ENCODE measurements around the gene SNRNP200.

Gene SNRNP200

DNA sequence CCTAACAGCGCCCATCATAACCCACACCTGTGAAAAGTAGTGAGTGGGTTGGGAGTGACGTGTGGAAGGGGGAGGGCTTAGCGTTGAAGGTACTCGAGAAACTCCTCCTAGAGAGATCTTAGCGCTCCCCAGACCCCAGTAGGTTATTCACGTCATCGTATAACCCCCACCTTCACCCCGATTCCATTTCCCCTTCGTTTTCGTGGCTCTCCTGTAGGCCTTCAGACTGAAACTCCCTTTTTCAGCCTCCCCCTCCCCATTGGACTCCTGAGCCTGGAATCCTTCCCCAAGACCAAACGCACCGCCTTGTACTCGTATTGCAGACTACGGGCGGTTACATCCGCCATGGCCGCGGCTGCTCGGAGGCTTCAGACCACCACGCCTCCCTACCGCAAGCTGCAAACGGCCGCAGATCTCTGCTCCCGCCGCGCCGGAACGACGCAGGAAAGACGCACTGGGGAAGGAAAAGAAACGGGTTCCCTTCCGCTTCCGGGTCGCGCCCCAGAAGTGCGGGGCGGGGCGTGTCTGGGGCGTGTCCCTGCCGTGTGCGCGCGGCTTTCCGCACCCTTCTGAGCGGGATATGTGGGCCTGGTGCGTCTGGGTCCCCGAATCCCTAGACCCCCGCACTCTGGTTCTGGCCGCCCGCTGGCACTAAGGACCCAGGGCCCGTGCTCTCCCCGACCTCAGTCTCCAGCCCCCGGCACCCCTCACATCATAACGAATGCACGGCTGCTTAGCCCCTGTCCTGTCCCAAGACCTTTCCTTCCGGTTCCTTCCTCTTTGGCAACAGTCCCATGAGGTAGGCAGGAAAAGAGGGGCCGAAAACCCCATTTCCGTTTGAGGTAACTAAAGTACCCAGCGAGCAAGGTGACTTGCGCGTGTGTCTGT, at the start of gene SNRNP200:
Gene SNRNP200, minus strand, starts transcription at position 456 of the 888 bp plus-strand sequence. Its CDS starts 109 bp downstream, at position 347.
- peak; percentile 86 to 90 for DNase-seq (ENCODE audit: low read depth in 2 of 2)

DNA sequence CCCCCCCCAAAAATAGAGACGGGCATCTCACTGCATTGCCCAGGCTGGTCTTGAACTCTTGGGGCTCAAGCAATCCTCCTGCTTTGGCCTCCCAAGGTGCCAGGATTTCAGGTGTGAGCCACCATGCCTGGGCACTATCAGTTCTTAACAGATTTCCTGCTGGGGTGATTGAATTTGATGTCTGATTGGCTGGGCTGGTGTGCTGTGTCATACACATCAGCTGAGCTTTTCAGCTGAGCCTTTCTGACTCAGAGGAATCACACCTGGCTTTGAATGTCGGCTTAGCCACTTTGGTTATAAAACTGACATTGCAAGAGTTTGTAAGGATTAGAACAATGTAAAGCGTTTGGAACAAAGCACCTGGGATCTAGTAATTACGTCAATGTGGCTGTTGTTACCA, 49.1 kb upstream of the SNRNP200 start:
- no peak for DNase-seq (ENCODE audit: low read depth in 2 of 2)

DNA sequence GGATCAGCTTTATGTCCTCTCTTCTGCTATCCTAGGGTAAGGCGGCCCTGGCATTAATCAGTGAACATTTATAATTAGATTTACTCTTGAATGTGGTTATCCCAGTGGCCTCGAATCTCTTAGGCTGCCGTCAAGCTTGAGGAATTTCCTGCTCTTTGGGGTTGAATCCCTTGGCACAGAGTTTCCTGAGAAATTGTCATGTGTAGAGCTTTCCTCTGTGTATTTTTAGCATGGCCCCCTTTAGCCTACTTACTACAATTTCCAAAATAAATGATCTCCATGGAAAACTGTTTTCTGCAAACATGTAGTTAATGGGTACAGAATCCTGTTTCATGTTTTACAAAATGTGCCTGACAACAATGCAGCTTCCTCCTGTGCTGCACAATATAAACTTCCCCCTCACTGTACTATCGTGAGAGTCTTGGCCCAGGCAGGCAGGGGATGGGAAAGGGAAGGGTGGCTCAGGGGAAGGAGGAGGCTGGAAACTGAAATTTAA, 48.3 kb upstream of the SNRNP200 start:
- DNase-seq (ENCODE audit: low read depth in 2 of 2) = no peak

GRCh38 chr2:96353032-96353561, 47.8 kb upstream of the SNRNP200 start:
- DNase-seq (ENCODE audit: low read depth in 2 of 2) = no peak

DNA sequence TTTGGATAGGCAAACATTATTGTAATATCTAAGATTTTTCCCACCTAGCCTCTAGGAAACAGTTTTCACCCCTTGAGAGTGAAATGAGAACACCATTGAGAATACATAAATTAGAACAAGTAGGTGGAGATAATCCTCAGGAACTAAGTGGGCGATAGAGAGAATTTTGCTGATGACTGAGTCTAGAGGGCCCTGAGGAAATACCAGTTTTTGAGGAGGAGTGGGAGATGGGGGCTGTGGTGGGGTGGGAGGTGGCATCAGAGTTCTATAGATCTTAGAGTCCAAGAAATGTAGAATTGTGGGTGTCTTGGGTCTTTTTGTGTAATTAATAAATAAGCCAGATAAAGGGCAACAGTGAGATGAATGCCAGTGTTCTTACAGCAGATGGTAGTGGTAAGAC, 42.0 kb upstream of the SNRNP200 start:
- DNase-seq (ENCODE audit: low read depth in 2 of 2) = no peak

- no peak for DNase-seq (ENCODE audit: low read depth in 2 of 2)
Observed at GRCh38 chr2:96345868-96346462, 40.6 kb upstream of the SNRNP200 start.

DNA sequence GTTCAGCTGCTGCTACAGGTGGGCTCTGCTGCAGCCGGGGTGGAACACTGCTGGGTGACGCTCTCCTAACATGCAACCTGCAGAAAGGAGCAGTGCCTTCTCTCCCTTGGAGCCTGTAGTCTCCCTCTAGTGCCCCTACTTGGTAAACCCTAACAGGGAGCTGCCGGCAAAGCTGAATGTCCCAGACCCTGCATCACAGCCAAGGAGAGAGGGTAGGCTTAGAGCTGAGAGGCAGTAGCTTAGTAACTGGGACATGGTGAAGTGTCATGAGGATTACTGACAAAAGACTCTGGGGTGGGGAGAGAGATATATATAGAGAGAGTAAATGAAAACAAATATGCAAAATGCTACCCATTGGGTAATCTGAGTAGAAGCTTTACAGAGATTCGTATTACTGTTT, 40.1 kb upstream of the SNRNP200 start:
- no peak for DNase-seq (ENCODE audit: low read depth in 2 of 2)

DNA sequence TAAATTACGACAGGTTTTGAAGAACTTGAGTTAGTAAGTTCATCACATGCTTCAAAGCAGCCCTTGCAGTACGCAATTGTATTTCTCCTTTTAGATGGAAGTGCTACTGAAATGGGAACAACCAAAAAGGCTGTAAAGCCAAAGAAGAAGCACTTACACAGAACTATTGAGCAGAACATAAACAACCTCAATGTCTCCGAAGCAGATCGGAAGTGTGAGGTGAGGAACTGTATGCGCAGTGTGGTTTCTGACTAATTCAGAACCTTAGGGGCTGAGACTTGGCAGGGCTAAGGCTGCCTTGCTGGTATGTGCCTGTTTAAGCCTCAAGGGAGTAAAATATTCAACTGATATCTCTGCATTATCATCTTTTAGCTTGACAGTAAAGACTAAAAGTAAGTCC, 38.7 kb upstream of the SNRNP200 start:
- no peak for DNase-seq (ENCODE audit: low read depth in 2 of 2)

- peak in 1 of 2 donors; percentile 49 for DNase-seq (ENCODE audit: low read depth in 2 of 2)
Observed at GRCh38 chr2:96342085-96342484, 36.7 kb upstream of the SNRNP200 start.

DNA sequence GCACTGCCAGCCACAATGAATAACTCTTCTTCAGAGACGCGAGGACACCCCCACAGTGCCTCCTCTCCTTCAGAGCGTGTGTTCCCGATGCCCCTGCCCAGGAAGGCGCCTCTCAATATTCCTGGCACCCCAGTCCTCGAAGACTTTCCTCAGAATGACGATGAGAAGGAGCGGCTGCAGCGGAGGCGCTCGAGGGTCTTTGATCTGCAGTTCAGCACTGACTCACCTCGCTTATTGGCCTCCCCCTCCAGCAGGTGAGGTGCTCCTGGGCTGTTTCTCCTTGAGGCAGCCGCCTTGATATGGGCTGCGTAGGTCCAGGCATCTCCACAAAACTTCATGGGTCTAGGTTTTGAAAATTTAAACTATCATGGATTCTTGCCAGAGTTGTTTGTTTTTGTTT, 36.3 kb upstream of the SNRNP200 start:
- no peak for DNase-seq (ENCODE audit: low read depth in 2 of 2)

DNA sequence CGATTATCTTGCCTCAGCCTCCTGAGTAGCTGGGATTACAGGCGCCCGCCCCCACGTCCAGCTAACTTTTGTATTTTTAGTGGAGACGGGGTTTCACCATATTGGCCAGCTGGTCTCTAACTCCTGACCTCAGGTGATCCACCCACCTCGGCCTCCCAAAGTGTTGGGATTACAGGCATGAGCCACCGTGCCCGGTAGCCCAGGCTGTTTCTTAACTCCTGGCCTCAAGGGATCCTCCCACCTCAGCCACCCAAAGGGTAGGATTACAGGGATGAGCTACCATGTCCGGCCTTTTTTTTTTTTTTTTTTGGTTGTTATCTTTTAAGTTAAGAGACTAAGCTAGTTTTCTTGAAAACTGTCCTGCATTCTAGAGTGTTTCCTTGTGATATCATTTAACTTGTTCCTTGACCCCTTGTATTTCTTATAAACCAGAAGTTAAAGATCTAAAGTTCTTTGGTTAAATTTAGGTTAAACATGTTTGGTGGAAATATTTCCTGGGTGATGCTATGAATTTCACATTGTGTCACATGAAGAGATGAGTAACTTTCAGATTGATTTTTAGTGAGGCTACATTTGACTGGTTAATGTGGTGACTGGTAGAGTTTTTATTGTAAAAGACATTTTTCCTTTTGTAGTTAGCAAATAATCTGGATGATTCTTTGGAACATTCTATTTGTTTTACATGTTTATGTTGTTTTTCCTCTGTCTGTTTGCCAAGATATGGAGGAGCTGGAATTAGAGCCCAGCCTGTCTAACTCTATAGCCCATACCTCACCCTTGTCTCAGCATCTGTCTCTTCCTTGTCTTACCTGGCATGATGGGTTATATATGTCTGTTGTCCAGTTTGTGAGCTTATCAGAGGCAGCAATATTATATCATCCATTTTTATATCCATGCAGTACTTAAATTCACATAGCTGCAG, 35.4 kb upstream of the SNRNP200 start:
- DNase-seq (ENCODE audit: low read depth in 2 of 2) = no peak

DNA sequence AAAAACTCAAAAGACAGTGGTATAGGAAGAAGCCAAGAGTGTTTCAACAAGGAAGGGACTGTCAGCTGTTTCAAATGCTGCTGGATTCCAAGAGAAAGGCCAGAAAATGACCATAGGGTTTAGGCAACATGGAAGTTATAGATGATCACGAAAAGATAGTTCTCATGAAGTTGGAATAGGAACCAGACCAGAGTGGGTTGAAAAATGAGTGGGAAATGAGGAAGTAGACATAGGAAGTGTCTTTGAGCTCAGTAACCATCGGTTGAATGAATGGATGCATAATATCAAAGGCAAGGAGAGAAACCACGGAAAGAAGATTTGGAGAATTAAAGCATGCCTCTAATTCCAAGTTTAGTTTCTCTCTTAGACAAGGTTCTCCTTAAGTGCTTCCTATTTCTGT, 31.5 kb upstream of the SNRNP200 start:
- DNase-seq (ENCODE audit: low read depth in 2 of 2) = no peak

DNA sequence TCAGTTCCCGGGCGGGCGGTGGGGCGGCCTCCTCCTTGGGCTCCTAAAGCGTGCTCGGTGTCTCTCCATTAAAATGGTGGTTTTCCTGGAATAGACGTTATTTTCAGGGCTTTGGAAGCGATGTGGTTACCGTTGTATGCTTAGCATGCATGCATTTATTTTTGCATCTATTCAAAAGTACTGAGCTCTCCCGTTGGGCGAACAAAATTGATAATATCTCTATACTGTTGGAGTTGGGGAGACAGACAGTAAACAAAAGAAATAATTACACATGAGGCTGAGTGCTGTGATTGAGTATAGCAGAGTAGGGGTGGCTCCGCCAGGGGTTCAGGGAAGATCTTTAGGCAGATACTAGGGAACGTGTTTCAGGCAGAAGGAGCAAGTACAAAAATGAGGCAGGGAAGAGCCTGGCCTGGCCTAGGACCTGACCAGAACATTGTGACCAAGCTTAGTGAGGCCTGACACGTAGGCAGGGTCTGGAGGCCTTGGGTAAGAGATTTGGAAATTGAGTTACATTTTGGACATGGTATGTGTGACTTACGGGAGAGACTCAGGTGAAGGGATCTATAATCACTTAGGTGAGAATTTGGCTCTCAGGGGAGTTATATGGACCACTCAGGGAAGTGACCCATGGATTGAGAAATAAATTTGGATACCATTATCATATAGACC, 30.9 kb upstream of the SNRNP200 start:
- no peak for DNase-seq (ENCODE audit: low read depth in 2 of 2)

- DNase-seq (ENCODE audit: low read depth in 2 of 2) = no peak
Observed at GRCh38 chr2:96333708-96334107, 28.4 kb upstream of the SNRNP200 start.

DNA sequence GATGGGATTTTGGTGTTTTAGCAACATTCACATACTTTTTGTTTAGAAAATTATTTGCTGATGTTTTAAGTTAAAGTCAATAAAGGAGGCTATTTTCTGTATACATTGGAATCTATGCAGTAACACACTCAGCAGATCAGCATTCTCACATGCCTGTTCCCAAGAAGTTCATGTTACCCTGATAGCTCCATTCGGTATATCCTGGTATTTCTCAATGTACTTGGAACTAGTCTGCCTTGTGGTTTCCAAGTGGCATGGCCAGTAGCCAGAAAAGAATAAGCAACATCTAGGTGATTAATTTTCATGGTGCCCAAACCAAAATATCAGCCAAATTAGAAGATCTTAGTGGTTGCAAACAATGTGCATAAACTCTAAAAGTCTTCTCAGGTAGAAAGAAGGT, 25.1 kb upstream of the SNRNP200 start:
- DNase-seq (ENCODE audit: low read depth in 2 of 2) = no peak

- no peak for DNase-seq (ENCODE audit: low read depth in 2 of 2)
Observed at GRCh38 chr2:96329874-96330273, 24.5 kb upstream of the SNRNP200 start.

DNA sequence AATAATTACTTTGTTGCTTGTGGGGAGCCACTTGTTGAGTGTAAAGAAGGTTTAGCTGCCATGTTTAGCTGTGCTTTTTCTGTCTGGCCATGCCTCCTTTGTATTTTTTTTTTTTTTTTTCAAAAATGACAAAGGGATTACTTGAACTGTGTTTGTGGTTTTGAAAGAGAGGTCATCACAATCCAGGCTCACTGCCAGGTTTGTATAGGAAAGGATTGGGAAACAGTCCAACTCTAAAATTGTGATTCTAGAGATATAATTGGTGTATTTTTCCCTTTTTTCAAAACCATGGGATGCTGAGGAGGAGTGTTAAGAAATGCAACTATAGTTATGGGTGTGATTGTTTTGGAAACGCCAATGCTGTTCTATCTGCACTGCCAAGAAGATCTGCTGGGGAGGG, 24.1 kb upstream of the SNRNP200 start:
- no peak for DNase-seq (ENCODE audit: low read depth in 2 of 2)

DNA sequence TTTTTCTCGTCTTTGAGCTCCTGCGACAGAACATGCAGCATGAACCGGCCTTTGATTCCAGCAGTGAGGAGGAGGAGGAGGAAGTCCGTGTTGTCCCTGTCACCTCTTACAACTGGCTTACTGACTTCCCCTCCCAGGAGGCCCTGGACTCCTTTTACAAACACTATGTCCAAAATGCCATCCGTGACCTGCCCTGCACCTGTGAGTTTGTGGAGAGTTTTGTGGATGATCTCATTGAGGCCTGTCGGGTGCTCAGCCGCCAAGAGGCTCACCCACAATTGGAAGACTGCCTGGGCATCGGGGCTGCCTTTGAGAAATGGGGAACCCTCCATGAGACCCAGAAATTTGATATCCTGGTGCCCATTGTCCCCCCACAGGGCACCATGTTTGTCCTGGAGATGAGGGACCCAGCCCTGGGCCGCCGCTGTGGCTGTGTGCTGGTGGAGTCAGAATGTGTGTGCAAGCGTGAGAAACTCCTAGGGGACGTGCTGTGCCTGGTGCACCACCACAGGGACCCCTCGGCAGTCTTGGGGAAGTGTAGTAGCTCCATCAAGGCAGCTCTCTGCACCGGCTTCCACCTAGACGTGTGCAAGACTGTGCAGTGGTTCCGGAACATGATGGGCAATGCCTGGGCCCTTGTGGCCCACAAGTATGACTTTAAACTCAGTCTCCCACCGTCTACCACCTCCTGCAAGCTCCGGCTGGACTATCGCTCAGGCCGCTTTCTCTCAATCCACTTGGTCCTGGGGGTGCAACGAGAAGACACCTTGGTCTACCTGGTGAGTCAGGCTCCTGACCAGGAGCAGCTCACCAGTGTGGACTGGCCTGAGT, 21.9 kb upstream of the SNRNP200 start:
- DNase-seq (ENCODE audit: low read depth in 2 of 2) = no peak

DNA sequence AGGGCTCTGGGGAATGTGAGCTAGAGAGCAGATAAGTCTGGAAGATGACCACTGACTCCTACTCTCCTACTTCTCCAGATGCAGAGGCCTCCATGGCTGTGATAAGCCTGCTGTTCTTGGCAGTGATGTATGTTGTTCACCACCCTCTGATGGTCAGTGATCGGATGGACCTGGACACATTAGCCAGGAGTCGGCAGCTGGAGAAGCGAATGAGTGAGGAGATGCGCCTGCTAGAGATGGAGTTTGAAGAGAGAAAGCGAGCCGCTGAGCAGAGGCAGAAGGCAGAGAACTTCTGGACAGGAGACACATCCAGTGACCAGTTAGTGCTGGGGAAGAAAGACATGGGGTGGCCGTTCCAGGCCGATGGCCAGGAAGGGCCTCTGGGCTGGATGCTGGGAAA, 21.2 kb upstream of the SNRNP200 start:
- no peak for DNase-seq (ENCODE audit: low read depth in 2 of 2)

DNA sequence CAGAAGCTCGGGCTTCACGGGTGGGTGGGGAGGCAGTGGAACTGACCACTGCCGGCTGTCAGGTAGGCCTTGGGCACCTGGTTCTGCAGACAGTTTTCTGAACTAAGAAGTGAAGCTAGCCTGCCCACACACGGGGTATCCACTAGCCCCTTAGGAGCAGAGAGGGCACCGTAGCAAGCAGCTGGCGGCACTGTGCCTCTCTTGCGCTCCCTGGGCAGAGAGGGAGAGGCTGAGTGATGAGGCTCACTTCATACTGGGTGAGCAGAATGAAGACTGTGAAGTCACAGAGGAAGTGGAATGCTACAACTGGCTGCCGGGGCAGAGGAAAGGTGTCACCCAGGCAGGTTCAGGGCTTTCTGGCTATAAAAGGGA, 20.5 kb upstream of the SNRNP200 start:
- DNase-seq (ENCODE audit: low read depth in 2 of 2) = no peak

Data from stimulated activated CD4-positive, alpha-beta T cell treated with anti-CD3 and anti-CD28 coated beads, Interleukin-4, amount 100 ng/mL, for 48 hours (primary cell).